ENCODE results near the gene CCDC89.
"Not testable (repeated sequence)": the region's sequence is repeated elsewhere in the genome, so short reads cannot be mapped to it uniquely, and the experiment has no call there.

Gene CCDC89

GRCh38 chr11:85685125-85685819, 723 bp downstream of the CCDC89 start:
- no peak for DNase-seq

DNA sequence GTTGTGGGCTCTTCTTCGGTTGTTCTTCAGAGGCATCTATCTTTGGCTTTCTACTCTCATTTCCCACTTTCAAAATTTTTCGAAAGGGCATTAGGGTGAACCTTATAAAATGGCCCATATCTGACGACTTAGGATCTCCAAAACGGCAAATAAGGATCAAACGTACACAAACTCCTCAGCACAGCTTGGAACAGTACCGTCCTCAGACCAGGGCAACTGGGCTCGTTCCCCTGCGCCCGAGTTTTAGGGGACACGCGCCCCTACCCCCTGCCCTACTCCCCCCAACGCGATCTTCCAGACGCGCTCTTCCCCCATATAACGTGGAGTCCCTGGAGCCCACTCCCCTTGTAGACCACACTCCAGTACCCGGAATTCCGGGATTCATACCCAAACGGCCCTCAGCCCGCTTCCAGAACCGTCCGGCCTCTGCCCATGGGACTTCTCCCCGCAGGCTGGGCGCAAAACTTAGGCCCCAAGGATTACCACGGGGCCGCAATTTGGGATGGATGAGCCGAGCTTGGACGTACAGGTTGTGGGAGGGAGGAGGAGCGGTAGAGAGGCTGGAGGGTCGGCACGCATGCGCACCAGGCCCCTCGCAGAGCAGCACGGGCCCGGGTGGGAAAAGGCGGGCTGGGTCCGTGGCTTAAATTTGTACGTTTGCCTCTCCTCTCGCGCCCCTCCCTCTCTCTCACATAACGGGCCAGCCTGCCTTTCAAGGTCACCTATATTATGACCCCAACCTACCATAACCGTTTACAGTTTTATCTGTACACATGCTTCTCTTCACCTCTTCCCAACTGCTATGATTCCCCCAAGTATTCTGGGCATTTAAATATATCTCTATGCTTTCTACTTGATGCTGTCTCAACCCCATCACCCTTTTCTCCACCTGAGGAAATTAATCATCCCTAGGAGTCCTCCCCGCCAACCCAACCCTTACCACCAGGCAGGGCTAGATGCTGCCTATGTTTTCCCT, 3.4 kb downstream of the CCDC89 start:
- DNase-seq = peak; percentile 42

DNA sequence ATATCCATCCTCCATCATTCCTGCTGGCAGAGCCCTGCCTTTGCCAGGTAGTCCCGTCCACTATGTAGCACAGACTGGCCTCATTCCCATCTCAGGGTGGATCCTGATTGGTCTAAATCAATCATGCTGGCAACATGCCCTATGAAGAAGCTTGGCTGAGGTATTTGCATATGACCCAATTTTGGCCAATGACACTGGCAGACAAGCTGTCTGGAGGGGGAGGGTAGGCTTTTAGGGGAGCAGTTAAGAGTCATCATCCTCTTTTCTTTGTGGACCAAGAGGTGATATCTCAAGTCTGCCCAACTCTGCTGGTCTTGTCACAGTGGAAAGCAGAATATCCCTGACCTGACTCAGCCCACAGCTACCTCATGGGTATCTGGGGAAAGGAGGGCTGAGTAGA, 5.1 kb downstream of the CCDC89 start:
- DNase-seq = no peak

- DNase-seq = no peak
Measured at GRCh38 chr11:85679576-85679975, 6.4 kb downstream of the CCDC89 start.

GRCh38 chr11:85673393-85673792, 12.6 kb downstream of the CCDC89 start:
- no peak for DNase-seq

- no peak for DNase-seq
Measured at GRCh38 chr11:85672105-85672902, 13.7 kb downstream of the CCDC89 start.

DNA sequence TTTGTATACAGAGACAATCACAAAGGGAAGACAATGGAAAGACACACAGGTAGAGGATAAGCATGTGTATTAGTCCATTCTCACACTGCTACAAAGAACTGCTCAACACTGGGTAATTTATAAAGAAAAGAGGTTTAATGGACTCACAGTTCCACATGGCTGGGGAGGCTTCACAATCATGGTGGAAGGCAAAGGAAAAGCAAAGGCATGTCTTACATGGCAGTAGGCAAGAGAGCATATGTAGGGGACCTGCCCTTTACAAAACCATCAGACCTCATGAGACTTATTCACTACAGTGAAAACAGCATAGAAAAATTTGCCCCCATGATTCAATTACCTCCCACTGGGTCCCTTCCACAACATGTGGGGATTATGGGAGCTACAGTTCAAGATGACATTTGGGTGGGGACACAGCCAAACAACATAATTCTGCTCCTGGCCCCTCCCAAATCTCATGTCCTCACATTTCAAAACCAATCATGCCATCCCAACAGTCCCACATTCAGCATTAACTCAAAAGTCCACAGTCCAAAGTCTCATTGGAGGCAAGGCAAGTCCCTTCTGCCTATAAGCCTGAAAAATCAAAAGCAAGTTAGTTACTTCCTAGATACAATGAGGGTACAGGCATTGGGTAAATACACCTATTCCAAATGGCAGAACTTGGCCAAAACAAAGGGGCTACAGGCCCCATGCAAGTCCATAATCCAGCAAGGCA, 14.9 kb downstream of the CCDC89 start:
- DNase-seq = not testable (repeated sequence)

DNA sequence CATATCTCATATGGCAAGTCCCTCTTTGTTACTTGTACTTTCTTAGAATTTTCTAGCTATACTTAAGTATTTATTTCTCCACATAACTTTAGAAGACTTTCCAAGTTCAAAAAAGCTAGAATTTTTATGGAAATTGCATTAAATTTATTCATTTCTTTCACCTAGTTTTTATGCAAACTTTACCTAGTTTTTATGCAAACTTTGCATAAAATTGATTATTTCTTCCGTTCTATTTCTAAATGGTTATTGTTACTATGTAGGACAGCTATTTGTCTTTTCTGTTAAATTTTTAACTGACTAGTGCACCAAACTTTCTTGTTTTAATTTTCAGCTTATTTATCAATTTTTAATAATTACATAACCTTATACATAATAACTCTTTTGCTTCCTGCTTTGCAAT, 17.8 kb downstream of the CCDC89 start:
- DNase-seq = no peak

- no peak for DNase-seq
Measured at GRCh38 chr11:85666687-85667086, 19.3 kb downstream of the CCDC89 start.

GRCh38 chr11:85665733-85666132, 20.3 kb downstream of the CCDC89 start:
- no peak for DNase-seq

- peak; percentile 88 for DNase-seq
Measured at GRCh38 chr11:85664615-85665481, 21.1 kb downstream of the CCDC89 start, which contains the start of gene CREBZF. TSS of gene CREBZF (minus strand) at chr11:85665129. CDS start at chr11:85664875, 254 bp downstream.

DNA sequence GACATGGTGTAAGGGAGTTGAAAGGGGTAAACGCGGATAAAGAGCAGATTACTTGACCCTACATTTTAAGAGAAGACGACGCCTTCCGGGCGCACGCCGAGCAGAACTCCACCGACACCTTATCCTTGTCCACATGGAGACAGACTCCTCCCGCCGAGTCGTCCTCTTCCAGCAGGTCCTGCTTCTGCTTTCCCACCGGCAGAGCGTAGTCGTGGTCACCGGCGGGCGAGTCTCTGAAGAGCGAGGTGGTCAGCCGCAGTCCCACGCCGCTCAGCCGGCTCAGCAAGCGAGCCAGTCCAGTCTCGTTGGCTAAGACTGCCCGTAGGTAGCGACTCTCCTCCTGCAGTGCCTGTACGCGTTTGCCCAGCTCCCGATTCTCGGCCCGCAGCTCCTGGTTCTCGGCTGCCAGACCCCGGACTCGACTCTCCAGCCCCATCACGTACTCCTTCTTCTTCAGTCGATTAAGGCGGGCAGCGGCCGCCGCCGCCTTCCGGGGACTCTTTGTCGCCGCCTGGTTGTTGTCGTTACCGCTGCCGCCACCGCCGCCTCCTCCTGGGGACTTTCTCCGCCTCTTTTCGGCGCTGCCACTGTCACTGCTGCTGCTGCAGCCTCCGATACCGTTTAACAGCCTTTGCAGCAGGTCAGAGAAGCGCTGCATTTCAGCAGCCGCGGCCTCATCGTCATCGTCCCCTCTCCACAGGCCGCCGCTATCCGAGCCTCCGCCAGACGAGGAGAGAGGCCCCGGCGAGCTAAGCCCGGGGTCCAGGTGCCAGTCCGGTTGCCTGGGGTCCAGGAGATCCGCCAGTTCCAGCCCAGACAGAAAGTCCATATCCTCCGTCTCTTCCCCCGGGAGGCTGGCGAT, 22.0 kb downstream of the CCDC89 start:
- peak; percentile 78 for DNase-seq

DNA sequence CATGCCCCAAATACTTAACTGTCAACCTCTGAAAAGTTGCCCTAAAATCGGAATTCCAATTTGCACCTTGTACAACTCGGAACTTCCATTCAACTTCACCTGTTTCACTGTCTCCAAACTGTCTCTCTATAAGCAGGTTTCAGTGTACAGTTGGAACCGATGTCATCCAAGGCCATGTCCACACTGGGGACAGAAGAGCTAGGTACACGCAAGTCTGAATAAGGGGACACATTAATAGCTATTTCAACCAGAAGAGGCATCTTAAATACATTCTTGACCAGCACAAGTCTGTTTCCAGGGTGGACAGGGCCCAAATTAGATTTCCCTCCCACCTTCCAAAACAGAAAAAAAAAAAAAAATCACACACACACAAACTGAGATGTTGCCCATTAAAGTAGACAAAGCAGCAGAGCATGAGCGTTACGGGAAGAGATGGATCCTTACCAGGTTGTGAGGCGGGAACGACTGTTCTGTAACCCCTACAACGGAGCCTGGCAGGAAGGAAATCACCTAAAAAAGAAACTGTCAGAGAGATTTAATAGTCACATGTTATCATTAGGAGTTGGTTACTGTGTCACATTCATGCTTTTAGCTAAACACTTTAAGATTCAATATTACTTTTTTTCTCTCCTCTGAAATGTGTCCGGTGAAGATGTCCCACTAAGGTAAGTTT, 22.8 kb downstream of the CCDC89 start:
- DNase-seq = no peak

- no peak for DNase-seq
Measured at GRCh38 chr11:85661972-85662664, 23.9 kb downstream of the CCDC89 start.

DNA sequence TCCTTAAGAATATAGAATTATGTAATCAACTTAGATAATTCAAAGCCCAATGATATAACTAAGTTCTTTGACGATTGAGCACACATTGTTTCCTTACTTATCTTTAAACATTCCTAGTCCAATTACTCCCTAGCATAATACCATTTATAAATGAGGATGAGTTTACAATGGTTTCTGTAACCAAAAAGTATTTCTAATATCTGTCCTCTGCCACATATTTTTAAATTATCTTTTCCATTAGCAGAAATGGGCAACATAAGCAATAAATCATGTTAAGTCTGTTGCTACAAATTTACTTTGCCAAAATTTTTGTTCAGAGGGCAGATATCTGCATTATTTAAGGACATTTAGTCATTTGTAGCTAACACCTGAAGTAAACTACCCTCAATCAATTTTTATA, 27.8 kb downstream of the CCDC89 start:
- DNase-seq = no peak

GRCh38 chr11:85656777-85657176, 29.2 kb downstream of the CCDC89 start:
- no peak for DNase-seq

DNA sequence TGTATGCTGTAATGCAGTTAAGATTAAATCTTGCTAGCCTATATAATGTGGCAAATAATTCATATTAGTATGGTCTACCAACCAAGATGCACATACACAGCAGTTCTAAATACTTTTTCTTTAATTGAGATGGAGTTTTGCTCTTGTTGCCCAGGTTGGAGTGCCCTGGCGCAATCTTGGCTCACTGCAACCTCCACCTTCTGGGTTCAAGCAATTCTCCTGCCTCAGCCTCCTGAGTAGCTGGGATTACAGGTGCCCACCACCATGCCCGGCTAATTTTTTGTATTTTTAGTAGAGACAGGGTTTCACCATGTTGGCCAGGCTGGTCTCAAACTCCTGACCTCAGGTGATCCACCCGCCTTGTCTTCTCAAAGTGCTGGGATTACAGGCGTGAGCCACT, 31.7 kb downstream of the CCDC89 start:
- DNase-seq = not testable (repeated sequence)

DNA sequence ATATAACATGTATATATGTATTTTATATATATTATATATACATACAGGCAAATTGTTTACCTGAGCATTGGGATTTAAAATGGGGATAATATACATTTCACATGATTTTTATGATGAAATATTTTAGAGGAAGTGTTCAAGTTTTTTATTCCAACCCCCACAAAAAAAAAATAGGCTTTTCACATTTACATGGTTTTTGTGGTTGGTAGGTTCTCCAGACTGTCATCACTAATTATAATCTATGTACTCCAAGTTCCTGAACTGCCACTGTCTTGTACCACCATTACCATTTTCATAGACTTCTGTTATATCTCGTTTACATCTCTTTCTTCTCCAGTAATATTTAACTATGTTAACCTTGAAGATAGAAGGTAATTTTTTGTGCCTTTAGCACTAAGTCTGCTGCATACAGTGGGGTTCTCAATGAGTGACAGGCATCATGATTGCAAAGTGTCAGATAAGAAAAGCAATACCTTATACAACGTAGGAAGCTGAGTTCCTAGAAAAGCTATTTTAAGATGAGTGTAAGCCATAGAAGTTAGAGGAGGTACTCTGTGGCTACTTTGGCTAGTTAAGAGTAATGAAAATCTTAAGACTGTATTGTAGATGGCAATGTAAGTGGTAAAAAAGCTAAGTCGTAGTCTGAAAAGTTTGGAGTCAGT, 33.1 kb downstream of the CCDC89 start:
- DNase-seq = no peak

GRCh38 chr11:85651118-85651517, 34.9 kb downstream of the CCDC89 start:
- DNase-seq = no peak
